ENCODE results near the gene CRLF3. TPM values are rescaled to one million over a fixed set of nuclear protein-coding genes. Genes with fewer than 3 reads are reported as not detected.

Gene CRLF3
- total RNA-seq, 4 donors from 2014 or later = 7.9 to 45.4 (median 19.7) TPM

- DNase-seq = no peak
- Histone ChIP-seq H3K36me3 (no peaks in the 10 kb centered on the region), H3K4me1 (peaks cover 0 to 22% (median 9%) of the 10 kb centered on the region in 4 donors), H3K9me3 (no peaks in the 10 kb centered on the region), H3K27ac (peak overlapping the region; percentile 32 to 84 (median 79)), H3K4me3 (no peak overlapping the region), H3K27me3 (no peaks in the 10 kb centered on the region)
- TF ChIP-seq CTCF (IDR thresholded peaks at IDR 0.05) = no peak
- TF ChIP-seq POLR2A (IDR thresholded peaks at IDR 0.05) = no peak
These were observed 14.6 kb downstream of the CRLF3 start for GRCh38 chr17:30809867-30810266.

DNA sequence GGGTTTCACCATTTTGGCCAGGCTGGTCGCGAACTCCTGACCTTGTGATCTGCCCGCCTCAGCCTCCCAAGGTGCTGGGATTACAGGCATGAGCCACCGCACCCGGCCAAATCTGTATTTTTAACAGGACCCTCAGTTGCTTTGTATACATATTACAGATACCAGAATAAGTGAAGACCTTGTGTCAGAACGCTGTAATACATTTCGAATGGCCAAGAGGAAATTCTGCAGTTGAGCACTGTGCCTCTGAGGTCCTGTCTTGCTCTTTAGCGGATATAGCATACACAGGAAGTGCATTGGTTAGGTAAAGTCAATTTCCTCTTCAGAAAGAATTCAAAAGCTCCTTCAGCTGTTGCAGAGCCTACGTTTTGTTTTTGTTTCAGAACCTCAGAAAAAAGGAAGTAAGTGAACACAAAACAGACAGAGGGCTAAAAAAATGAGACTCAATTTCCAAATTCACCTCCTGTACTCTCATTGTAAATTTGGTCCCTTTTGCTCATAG is 15.7 kb downstream of the CRLF3 start:
- Histone ChIP-seq H3K27me3 (no peaks in the 10 kb centered on the region), H3K27ac (peak overlapping the region; percentile 32 to 84 (median 79)), H3K4me1 (peaks cover 0 to 22% (median 9%) of the 10 kb centered on the region in 4 donors), H3K9me3 (no peaks in the 10 kb centered on the region), H3K4me3 (peak overlapping the region in 1 of 4 donors; percentile 18), H3K36me3 (peaks cover 0 to 2% (median 0%) of the 10 kb centered on the region in 3 donors)
- DNase-seq = no peak
- no peak for TF ChIP-seq CTCF (IDR thresholded peaks at IDR 0.05)
- no peak for TF ChIP-seq POLR2A (IDR thresholded peaks at IDR 0.05)

- Histone ChIP-seq H3K4me3 (no peak overlapping the region), H3K27ac (peak overlapping the region in 1 of 4 donors; percentile 84), H3K36me3 (peaks cover 0 to 11% (median 0%) of the 10 kb centered on the region in 3 donors), H3K4me1 (peaks cover 0 to 18% (median 7%) of the 10 kb centered on the region in 4 donors), H3K27me3 (no peaks in the 10 kb centered on the region), H3K9me3 (no peaks in the 10 kb centered on the region)
- no peak for DNase-seq
- no peak for TF ChIP-seq CTCF (IDR thresholded peaks at IDR 0.05)
- no peak for TF ChIP-seq POLR2A (IDR thresholded peaks at IDR 0.05)
These were observed 16.6 kb downstream of the CRLF3 start for GRCh38 chr17:30807896-30808295.

- Histone ChIP-seq H3K4me3 (no peak overlapping the region), H3K9me3 (no peaks in the 10 kb centered on the region), H3K36me3 (peaks cover 0 to 30% (median 0%) of the 10 kb centered on the region in 3 donors), H3K27ac (peak overlapping the region in 1 of 4 donors; percentile 11), H3K4me1 (peaks cover 0 to 17% (median 7%) of the 10 kb centered on the region in 4 donors), H3K27me3 (no peaks in the 10 kb centered on the region)
- DNase-seq = no peak
- TF ChIP-seq CTCF (IDR thresholded peaks at IDR 0.05) = peak in 2 of 6 experiments; percentile 9 to 13
- TF ChIP-seq POLR2A (IDR thresholded peaks at IDR 0.05) = no peak
These were observed 18.5 kb downstream of the CRLF3 start for GRCh38 chr17:30805944-30806456.

DNA sequence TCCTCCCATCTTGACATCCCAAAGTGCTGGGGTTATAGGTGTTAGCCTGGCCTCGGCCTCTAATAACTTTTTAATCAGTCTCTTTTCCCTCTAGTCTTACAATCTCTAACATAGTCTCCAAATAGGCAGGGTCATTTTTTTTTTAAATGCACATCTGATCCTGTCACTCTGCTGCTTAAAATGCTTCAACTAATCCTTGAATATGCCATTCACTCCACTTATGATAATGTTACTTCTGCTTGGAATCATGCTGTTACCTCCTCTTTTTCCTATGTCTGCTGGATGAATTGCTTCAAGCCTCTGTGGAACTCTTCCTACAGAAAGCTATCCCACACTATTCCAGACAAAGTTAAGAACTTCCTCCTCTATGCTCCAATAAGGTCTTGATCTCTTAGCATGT is 22.8 kb downstream of the CRLF3 start:
- TF ChIP-seq CTCF (IDR thresholded peaks at IDR 0.05) = no peak
- no peak for TF ChIP-seq POLR2A (IDR thresholded peaks at IDR 0.05)
- DNase-seq = no peak
- Histone ChIP-seq H3K27ac (no peak overlapping the region), H3K4me3 (no peak overlapping the region), H3K27me3 (no peaks in the 10 kb centered on the region), H3K9me3 (no peaks in the 10 kb centered on the region), H3K36me3 (peaks cover 0 to 61% (median 0%) of the 10 kb centered on the region in 3 donors), H3K4me1 (no peaks in the 10 kb centered on the region)

Measured in Peyer's patch (tissue), 4 donors.